SK-N-SH treated with all-trans-retinoic acid at 6 μM for 48 hours (cell line): Measurements from ENCODE around the gene CAPRIN2.

Experiments used
- ATAC-seq: fragments of 200-7000 bp; cut with Tn5 transposase; 3 replicates; pipeline ENCODE4 v1.9.1; 2020; ENCODE audit warnings: mild to moderate bottlenecking, moderate library complexity
- ARNTL ChIP-seq: fragments of 450-650 bp; formaldehyde crosslinking; IDR thresholded peaks from 2 replicates; pipeline ENCODE4 v1.5.0; 2020; ENCODE audit warnings: low read depth, mild to moderate bottlenecking, moderate library complexity, borderline replicate concordance
- BACH2 ChIP-seq: fragments of 250-450 bp; sonication (Bioruptor Pico); IDR thresholded peaks from 2 replicates; pipeline ENCODE4 v1.9.0; 2021; ENCODE audit warnings: mild to moderate bottlenecking, borderline replicate concordance
- CREB5 ChIP-seq: fragments of 250-450 bp; sonication (Bioruptor Pico); IDR thresholded peaks from 2 replicates; pipeline ENCODE4 v1.5.1; 2020; ENCODE audit warnings: low read depth, mild to moderate bottlenecking, moderate library complexity
- CSDC2 ChIP-seq: fragments of 250-450 bp; sonication (Bioruptor Pico); IDR thresholded peaks from 2 replicates; pipeline ENCODE4 v1.5.0; 2020; ENCODE audit warnings: mild to moderate bottlenecking, moderate library complexity
- CSRNP3 ChIP-seq: fragments of 250-450 bp; sonication (Bioruptor Pico); IDR thresholded peaks from 2 replicates; pipeline ENCODE4 v1.5.1; 2021; ENCODE audit warnings: mild to moderate bottlenecking, moderate library complexity
- ESRRG ChIP-seq: fragments of 250-450 bp; sonication (Bioruptor Pico); IDR thresholded peaks from 2 replicates; pipeline ENCODE4 v1.6.1; 2021; ENCODE audit warnings: mild to moderate bottlenecking
- GLIS3 ChIP-seq: fragments of 250-450 bp; sonication (Bioruptor Pico); IDR thresholded peaks from 2 replicates; pipeline ENCODE4 v1.5.0; 2020; ENCODE audit warnings: mild to moderate bottlenecking, moderate library complexity
- ISL1 ChIP-seq: fragments of 250-450 bp; sonication (Bioruptor Pico); IDR thresholded peaks from 2 replicates; pipeline ENCODE4 v2.1.2; 2022; ENCODE audit warnings: mild to moderate bottlenecking, moderate library complexity
- OSR1 ChIP-seq: fragments of 250-450 bp; sonication (Bioruptor Pico); IDR thresholded peaks from 2 replicates; pipeline ENCODE4 v1.8.0; 2022; ENCODE audit warnings: moderate library complexity, mild to moderate bottlenecking, inconsistent platforms
- PATZ1 ChIP-seq: fragments of 250-450 bp; sonication (Bioruptor Pico); IDR thresholded peaks from 2 replicates; pipeline ENCODE4 v1.8.0; 2020; ENCODE audit warnings: mild to moderate bottlenecking, moderate library complexity, borderline replicate concordance
- POU6F1 ChIP-seq: fragments of 250-450 bp; sonication (Bioruptor Pico); IDR thresholded peaks from 2 replicates; pipeline ENCODE4 v1.8.0; 2021; ENCODE audit warnings: low read depth, mild to moderate bottlenecking, moderate library complexity, borderline replicate concordance
- PPARA ChIP-seq: fragments of 250-450 bp; sonication (Bioruptor Pico); IDR thresholded peaks from 2 replicates; pipeline ENCODE4 v1.5.0; 2020; ENCODE audit warnings: mild to moderate bottlenecking, borderline replicate concordance
- RARB ChIP-seq: fragments of 250-450 bp; sonication (Bioruptor Pico); IDR thresholded peaks from 2 replicates; pipeline ENCODE4 v1.8.0; 2021; ENCODE audit warnings: mild to moderate bottlenecking, moderate library complexity
- SNAI2 ChIP-seq: fragments of 250-450 bp; sonication (Bioruptor Pico); IDR thresholded peaks from 2 replicates; pipeline ENCODE4 v1.5.0; 2020; ENCODE audit warnings: mild to moderate bottlenecking, moderate library complexity
- TCF4 ChIP-seq: fragments of 250-450 bp; sonication (Bioruptor Pico); IDR thresholded peaks from 2 replicates; pipeline ENCODE4 v1.8.0; 2021; ENCODE audit warnings: mild to moderate bottlenecking, moderate library complexity, borderline replicate concordance
- TOX ChIP-seq: fragments of 250-450 bp; sonication (Bioruptor Pico); IDR thresholded peaks from 2 replicates; pipeline ENCODE4 v1.8.0; 2021; ENCODE audit warnings: mild to moderate bottlenecking, moderate library complexity, borderline replicate concordance
- TSHZ2 ChIP-seq: fragments of 250-450 bp; sonication (Bioruptor Pico); IDR thresholded peaks from 2 replicates; pipeline ENCODE4 v1.5.0; 2020; ENCODE audit warnings: mild to moderate bottlenecking, moderate library complexity
- ZC3H10 ChIP-seq: fragments of 250-450 bp; sonication (Bioruptor Pico); IDR thresholded peaks from 2 replicates; pipeline ENCODE4 v1.5.1; 2021; ENCODE audit warnings: mild to moderate bottlenecking, moderate library complexity
- ZFP3 ChIP-seq: fragments of 250-450 bp; sonication (Bioruptor Pico); IDR thresholded peaks from 2 replicates; pipeline ENCODE4 v1.5.0; 2020; ENCODE audit warnings: mild to moderate bottlenecking, moderate library complexity
- ZFP30 ChIP-seq: fragments of 450-650 bp; formaldehyde crosslinking; IDR thresholded peaks from 2 replicates; pipeline ENCODE4 v1.5.0; 2022; ENCODE audit warnings: mild to moderate bottlenecking, moderate library complexity
- ZNF565 ChIP-seq: fragments of 450-650 bp; formaldehyde crosslinking; conservative IDR thresholded peaks from 2 replicates; pipeline ENCODE4 v1.5.0; 2020; ENCODE audit warnings: low read depth, mild to moderate bottlenecking, moderate library complexity
- ZNF8 ChIP-seq: fragments of 450-650 bp; formaldehyde crosslinking; IDR thresholded peaks from 2 replicates; pipeline ENCODE4 v1.5.0; 2020; ENCODE audit warnings: mild to moderate bottlenecking, moderate library complexity

Gene CAPRIN2

GRCh38 chr12:30732954-30733637, 21.7 kb downstream of the CAPRIN2 start:
- no peak for TF ChIP-seq ZNF8 (CRISPR knock-in tag)
- no peak for TF ChIP-seq ZFP30 (CRISPR knock-in tag)
- no peak for TF ChIP-seq TSHZ2 (CRISPR knock-in tag)
- no peak for TF ChIP-seq ESRRG
- no peak for TF ChIP-seq ZFP3 (CRISPR knock-in tag)
- no peak for TF ChIP-seq CSRNP3 (CRISPR knock-in tag)
- TF ChIP-seq PPARA = no peak
- no peak for TF ChIP-seq CREB5 (CRISPR knock-in tag)
- TF ChIP-seq OSR1 (CRISPR knock-in tag) = no peak
- no peak for TF ChIP-seq TOX
- TF ChIP-seq ARNTL (CRISPR knock-in tag) = no peak
- no peak for TF ChIP-seq ZNF565 (CRISPR knock-in tag)
- no peak for ATAC-seq

- TF ChIP-seq ISL1 (CRISPR knock-in tag) (no peak), CSRNP3 (CRISPR knock-in tag) (no peak), OSR1 (CRISPR knock-in tag) (no peak), ZNF565 (CRISPR knock-in tag) (no peak), ARNTL (CRISPR knock-in tag) (no peak), RARB (CRISPR knock-in tag) (no peak), ZFP30 (CRISPR knock-in tag) (no peak), CREB5 (CRISPR knock-in tag) (no peak), TCF4 (no peak)
- no peak for ATAC-seq
Observed at GRCh38 chr12:30730011-30730410, 24.7 kb downstream of the CAPRIN2 start.

- ATAC-seq = no peak
- TF ChIP-seq SNAI2 (CRISPR knock-in tag) (no peak), BACH2 (CRISPR knock-in tag) (no peak), ZFP3 (CRISPR knock-in tag) (no peak), OSR1 (CRISPR knock-in tag) (no peak), CSDC2 (CRISPR knock-in tag) (no peak), ZC3H10 (CRISPR knock-in tag) (no peak), TOX (no peak), ISL1 (CRISPR knock-in tag) (no peak), ZNF565 (CRISPR knock-in tag) (no peak), ESRRG (no peak), POU6F1 (CRISPR knock-in tag) (no peak), ZFP30 (CRISPR knock-in tag) (no peak), PATZ1 (CRISPR knock-in tag) (no peak), GLIS3 (no peak), ARNTL (CRISPR knock-in tag) (no peak), PPARA (no peak), CREB5 (CRISPR knock-in tag) (no peak), RARB (CRISPR knock-in tag) (no peak)
Observed at GRCh38 chr12:30729547-30729946, 25.2 kb downstream of the CAPRIN2 start.
